Fibroblast of the aortic adventitia (primary cell): ENCODE data around the gene HEXB. TPM values are rescaled to one million over a fixed set of nuclear protein-coding genes. Genes with fewer than 3 reads are reported as not detected.

ENCODE experiments used
- DNase-seq: peaks from one replicate; pipeline ENCODE4 v3.0.0-alpha.2; 2010; ENCODE audit warnings: low read depth
- H3K4me3 ChIP-seq: 2 replicates; pipeline ENCODE4 v1.5.1; 2011; ENCODE audit warnings: low read depth, mild to moderate bottlenecking, control low read depth, low read length, moderate library complexity
- total RNA-seq: library from RNA; depleted of rRNA; stranded (reverse); fragments of >200 nt; gene quantifications from 2 replicates; pipeline ENCODE4 v1.2.3, GENCODE V29; 2012; ENCODE audit warnings: low replicate concordance
- TF ChIP-seq, protein P1 (sequence below): IDR thresholded peaks from 2 replicates; pipeline ENCODE4 v1.5.1; 2011; ENCODE audit warnings: mild to moderate bottlenecking, low read length, control low read depth, inconsistent platforms; ENCODE audit not compliant: insufficient read depth

HEXB gene
- total RNA-seq, 1 donor = 241 TPM

DNA sequence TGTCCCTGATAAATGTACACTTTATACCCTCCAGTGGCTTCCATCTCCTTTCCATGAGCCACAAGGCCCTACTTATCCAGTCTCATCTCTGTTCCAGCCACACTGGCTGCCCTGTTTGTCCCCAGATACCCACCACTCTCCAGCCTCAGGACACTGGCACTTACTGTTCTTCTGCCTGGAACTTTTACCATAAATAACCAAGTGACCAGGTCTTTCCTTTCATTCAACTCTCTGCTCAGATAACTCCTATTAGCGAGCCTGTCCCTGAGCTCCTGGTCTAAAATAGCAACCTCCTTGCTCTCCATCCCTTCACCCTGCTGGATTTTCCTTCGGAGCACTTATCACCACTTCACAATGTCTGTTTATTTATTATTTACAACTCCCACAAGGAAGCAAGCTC lies 27.9 kb upstream of the HEXB start:
- DNase-seq = no peak
- no peak overlapping the region for H3K4me3 ChIP-seq
- TF ChIP-seq, protein P1, sequence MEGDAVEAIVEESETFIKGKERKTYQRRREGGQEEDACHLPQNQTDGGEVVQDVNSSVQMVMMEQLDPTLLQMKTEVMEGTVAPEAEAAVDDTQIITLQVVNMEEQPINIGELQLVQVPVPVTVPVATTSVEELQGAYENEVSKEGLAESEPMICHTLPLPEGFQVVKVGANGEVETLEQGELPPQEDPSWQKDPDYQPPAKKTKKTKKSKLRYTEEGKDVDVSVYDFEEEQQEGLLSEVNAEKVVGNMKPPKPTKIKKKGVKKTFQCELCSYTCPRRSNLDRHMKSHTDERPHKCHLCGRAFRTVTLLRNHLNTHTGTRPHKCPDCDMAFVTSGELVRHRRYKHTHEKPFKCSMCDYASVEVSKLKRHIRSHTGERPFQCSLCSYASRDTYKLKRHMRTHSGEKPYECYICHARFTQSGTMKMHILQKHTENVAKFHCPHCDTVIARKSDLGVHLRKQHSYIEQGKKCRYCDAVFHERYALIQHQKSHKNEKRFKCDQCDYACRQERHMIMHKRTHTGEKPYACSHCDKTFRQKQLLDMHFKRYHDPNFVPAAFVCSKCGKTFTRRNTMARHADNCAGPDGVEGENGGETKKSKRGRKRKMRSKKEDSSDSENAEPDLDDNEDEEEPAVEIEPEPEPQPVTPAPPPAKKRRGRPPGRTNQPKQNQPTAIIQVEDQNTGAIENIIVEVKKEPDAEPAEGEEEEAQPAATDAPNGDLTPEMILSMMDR = no peak

GRCh38 chr5:74659172-74659571 lies 25.9 kb upstream of the HEXB start:
- no peak for DNase-seq
- TF ChIP-seq, protein P1 = no peak
- H3K4me3 ChIP-seq = no peak overlapping the region

DNA sequence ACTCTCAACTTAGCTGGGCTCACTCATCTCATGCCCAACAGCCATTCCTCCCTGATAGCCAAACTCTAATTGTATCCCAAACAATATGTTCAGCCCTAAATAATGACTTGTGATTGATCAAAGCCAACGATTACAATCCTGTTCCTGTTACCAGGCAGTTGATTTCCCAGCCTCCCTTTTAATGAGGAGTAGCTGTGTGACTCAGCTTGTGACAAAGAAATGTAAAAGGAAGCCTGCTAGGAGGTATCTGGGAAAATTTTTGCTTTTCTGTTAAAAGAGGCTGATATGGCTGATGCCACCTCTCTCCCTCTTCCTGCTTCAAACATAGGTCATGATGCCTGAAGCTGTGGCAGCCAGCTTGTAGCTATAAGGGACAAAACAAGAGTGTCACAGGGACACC lies 24.9 kb upstream of the HEXB start:
- TF ChIP-seq, protein P1 = no peak
- no peak overlapping the region for H3K4me3 ChIP-seq
- no peak for DNase-seq

- no peak for DNase-seq
These were observed 24.2 kb upstream of the HEXB start for GRCh38 chr5:74660873-74661272.

DNA sequence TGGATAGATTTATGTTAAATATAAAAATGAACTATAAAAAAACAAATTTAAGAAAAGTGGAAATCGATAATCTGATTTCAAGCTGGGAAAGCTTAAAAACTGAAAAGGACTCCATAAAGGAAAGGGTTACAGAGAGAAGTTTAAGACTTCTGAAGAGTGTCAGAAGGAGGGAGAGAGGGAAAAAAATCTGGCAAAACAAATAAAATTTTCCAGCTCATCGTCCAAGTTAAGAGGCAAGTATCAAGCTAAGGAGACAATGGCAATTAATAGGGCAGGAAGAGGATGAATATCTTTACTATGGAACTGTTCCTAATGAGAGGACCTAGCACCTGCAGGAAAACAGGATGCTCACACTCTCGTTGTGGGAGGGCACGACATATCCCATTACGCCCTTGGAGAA lies 20.5 kb upstream of the HEXB start:
- no peak for DNase-seq
- TF ChIP-seq, protein P1 = no peak
- no peak overlapping the region for H3K4me3 ChIP-seq

More at GRCh38 chr5:74660873-74661272, 24.2 kb upstream of the HEXB start:
- no peak overlapping the region for H3K4me3 ChIP-seq
- TF ChIP-seq, protein P1 = no peak

- TF ChIP-seq, protein P1 = no peak
- H3K4me3 ChIP-seq = no peak overlapping the region
- DNase-seq = no peak
These were observed 19.8 kb upstream of the HEXB start for GRCh38 chr5:74665273-74665672.

- no peak overlapping the region for H3K4me3 ChIP-seq
- DNase-seq = no peak
- TF ChIP-seq, protein P1 = no peak
These were observed 19.2 kb upstream of the HEXB start for GRCh38 chr5:74665816-74666215.
